Right lobe of liver (tissue), 4 donors: ENCODE measurements around the gene OR1M1.

Experiments used
- POLR2A ChIP-seq: fragments of 450-650 bp; IDR thresholded peaks from one replicate; pipeline ENCODE4 v1.6.1; 2017; ENCODE audit warnings: antibody characterized with exemption, mild to moderate bottlenecking
- TF ChIP-seq, protein P1 (sequence below), 4 donors: fragments of 200-600 bp in 3 of 4; fragments of 450-650 bp in 1 of 4; IDR thresholded peaks; one replicate each; pipeline versions ENCODE4 v1.5.1 to v1.8.0; 2016 to 2022; ENCODE audit warnings: antibody characterized with exemption in 4 of 4, mild to moderate bottlenecking in 2 of 4
- donor health status: DM: no; HTN: no; CAD: no.
- donor health status: DM: no; HTN: no; CAD: no.
- donor health status: DM: no; HTN: yes; CAD: no.

DNA sequence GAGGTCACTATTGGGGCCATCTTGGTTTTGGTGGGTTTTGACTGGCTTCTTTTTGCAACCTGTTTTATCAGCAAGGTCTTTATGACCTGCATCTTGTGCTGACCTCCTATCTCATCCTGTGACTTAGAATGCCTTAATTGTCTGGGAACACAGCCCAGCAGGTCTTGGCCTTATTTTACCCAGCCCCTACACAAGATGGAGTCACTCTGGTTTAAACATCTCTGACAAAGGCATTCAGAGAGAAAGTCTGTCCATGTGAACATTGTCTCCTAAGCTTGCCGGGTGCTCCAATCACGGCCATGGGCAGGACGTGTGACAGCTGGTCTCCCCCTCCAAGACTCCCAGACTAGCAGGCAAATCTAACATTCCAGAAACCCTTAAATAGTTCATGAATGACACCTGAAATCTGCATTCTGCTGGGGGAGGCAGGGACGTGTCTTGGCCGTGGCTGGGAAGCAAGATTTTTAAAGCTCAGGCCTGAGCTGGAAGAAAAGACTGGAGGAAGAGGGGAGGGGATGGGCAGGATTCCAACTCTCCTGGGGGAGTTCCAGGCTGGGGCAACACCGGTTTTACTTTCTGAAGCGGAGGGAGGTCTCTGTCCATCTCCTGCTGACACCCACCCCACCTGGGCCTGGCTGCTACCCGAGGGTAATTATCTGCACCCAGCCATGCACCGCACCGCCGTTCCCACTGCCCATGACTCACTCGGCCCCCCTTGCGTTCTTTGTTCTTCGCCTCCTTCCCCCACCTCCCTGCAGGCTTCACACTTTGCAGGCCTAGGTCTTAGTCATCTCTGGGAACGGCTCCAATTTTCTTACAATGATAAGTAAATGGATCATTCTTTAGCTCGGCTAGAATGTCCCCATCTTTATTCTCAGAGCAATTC, 11.6 kb upstream of the OR1M1 start:
- TF ChIP-seq, protein P1, sequence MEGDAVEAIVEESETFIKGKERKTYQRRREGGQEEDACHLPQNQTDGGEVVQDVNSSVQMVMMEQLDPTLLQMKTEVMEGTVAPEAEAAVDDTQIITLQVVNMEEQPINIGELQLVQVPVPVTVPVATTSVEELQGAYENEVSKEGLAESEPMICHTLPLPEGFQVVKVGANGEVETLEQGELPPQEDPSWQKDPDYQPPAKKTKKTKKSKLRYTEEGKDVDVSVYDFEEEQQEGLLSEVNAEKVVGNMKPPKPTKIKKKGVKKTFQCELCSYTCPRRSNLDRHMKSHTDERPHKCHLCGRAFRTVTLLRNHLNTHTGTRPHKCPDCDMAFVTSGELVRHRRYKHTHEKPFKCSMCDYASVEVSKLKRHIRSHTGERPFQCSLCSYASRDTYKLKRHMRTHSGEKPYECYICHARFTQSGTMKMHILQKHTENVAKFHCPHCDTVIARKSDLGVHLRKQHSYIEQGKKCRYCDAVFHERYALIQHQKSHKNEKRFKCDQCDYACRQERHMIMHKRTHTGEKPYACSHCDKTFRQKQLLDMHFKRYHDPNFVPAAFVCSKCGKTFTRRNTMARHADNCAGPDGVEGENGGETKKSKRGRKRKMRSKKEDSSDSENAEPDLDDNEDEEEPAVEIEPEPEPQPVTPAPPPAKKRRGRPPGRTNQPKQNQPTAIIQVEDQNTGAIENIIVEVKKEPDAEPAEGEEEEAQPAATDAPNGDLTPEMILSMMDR (IDR thresholded peaks at IDR 0.05), result no peak
- no peak for TF ChIP-seq POLR2A
